Measurements from ENCODE around the gene EHD2.
"Not testable (repeated sequence)": the region's sequence is repeated elsewhere in the genome, so short reads cannot be mapped to it uniquely, and the experiment has no call there.

The EHD2 gene

DNA sequence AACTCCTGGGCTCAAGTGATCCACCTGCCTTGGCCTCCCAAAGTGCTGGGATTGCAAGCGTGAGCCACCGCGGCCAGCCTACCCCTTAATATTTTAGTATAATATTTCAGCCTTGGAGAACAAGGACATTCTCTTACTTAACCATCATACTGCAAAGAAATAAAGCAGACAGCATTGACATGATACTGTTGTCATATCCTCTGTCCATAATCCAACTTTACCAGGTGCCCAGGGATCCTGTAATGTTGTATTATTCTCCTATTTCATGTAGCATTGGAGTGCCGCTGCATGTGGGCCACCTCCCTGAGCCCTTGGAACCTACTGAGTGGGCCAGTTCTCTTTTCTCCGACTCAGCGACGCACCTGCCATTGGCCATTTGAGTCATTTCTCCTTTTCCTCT lies 21.4 kb upstream of the EHD2 start:
- no peak for DNase-seq

DNA sequence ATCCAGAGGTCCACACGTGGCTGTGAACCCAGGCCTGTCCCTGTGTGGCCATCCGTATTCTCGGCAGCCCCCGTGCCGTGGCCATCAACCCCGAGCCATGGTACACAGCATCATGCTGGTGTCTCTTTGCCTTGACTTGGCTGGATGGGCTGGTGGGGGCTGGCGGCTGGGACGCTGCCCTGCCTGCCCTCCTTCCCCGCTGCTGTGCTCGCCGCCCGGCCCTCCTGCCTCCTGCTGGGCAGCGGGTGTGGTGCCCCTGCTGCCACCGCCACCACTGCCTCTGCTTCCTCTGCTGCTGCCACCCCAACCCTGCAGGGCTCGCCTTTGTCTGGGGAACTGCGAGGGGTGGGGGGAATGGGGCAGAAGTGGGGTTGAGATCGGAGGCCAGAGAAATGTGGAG lies 19.7 kb upstream of the EHD2 start:
- no peak for DNase-seq

DNA sequence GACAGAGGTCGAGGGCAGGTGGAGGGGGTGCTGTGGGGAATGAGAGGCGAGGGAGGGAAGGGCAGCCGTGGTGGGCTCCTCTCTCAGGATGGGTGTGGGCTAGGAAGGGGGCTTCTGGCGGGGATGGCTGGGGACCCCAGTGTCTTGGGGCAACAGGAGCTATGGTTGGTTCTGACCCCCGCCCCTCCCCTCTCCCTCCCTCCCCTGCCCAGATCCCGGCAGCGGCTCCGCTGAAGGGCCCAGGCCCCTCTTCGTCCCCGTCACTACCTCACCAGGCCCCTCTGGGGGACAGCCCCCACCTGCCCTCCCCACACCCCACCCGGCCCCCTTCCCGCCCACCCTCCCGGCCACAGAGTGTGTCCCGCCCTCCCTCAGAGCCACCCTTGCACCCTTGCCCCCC lies 19.3 kb upstream of the EHD2 start:
- no peak for DNase-seq

DNA sequence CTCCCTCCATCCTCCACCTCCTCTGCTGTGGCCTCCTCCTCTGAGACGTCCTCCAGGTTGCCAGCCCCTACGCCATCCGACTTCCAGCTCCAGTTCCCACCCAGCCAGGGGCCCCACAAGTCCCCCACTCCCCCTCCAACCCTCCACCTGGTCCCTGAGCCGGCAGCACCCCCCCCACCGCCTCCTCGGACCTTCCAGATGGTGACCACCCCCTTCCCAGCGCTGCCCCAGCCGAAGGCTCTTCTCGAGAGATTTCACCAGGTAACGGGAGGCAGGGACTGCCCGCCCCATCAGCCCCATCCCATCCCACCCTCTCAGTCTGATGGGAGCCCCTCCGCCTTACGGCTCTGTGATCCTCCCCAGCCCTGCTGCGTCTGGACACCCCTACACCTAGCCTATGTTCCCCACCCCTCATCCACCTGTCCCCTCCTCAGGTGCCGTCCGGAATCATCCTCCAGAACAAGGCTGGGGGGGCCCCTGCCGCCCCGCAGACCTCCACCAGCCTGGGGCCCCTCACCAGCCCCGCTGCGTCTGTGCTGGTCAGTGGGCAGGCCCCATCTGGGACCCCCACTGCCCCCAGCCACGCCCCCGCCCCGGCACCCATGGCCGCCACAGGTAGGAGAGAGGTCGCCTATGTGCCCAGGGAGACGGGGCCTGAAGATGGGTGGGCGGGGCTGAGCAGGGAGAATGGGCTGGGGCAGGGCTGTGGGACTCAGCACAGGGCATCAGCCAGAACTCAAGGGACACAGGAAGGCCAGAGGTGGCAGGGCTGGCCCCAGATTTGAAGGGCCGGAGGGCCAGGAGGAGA lies 18.6 kb upstream of the EHD2 start:
- no peak for DNase-seq

DNA sequence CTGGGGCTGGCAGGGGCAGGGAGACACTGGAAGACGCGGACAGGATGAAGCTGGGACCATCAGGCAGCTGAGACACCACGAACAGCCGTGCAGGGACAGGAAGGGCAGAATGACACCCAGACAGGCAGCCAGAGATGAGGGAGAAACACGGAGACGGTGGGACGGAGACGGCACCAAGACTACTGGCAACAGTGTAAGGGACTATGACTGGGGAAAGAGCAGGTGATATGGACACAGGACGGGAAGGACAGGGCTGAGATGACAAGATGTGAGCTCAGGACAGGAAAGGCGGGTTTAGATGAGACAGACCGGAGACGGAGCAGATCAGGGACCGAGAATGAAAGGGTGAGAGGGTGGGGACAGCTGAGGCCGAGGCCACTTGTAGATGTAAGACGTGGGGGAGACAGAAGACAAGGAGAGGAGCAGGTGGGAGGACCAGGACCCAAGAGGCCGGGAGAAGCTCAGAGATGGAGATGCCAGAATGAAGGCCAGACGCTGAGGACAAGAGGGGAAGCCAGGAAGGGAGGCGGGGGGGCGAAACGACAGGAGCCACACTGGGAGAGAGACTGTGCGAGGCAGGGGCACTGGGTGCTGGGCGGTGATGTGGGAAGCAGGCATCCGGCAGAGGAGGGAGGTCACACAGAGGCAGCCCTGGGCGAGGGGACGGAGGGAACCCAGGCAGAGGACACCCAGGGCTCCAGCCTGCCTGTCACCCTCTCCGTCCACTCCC lies 17.5 kb upstream of the EHD2 start:
- no peak for DNase-seq

DNA sequence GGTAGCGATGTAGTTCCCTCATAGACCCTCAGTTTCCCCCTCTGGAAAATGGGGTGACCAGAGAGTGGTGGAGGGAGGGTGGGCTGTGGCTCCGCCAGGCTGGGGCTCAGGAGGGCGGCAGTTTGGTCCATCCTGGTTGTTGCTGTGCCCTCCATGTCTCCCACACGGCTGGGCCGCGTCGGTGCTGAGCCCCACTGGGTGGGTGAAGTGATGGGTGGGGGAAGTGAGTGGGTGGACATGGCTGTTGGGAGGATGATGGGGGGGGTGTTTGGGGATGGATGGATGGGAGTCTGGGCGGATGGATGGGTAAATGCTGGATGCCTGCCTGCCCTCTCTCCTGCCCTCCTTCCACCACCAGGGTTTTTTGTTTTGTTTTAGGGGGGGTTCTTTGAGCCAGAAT lies 16.6 kb upstream of the EHD2 start:
- no peak for DNase-seq

DNA sequence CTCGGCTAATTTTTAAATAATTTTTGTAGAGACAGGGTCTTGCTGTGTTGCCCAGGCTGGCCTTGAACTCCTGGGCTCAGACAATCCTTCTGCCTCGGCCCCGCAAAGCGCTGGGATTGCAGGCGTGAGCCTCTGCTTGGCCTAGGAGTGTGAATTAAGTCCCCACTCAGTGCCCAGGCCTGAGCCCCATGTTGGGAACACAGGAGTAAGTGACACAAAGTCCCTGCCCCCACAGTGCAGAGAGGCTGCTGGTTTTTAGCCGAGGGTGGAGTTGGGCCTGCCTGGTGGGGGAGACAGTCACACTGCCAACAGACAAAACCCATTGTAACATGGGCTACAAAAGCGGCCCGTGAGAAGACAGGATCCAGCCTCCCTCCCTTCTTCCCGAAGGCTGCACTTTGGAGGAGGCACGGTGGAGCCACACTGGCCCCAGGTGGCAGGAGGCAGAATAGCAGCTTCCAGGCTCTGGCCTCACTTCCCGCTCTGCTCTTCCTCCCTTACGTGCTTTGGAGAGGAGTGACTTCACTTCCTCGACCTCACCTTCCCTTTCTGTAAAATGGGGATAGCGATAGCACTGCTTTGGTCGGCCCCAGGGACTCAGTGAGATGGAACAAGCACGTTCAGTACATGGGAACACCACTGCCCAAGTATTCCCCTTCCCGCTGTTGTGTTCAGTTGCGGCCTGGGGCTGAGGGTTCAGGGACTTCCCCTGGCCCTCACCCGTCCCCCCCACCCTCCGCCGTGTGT lies 15.2 kb upstream of the EHD2 start:
- peak; percentile 78 for DNase-seq

DNA sequence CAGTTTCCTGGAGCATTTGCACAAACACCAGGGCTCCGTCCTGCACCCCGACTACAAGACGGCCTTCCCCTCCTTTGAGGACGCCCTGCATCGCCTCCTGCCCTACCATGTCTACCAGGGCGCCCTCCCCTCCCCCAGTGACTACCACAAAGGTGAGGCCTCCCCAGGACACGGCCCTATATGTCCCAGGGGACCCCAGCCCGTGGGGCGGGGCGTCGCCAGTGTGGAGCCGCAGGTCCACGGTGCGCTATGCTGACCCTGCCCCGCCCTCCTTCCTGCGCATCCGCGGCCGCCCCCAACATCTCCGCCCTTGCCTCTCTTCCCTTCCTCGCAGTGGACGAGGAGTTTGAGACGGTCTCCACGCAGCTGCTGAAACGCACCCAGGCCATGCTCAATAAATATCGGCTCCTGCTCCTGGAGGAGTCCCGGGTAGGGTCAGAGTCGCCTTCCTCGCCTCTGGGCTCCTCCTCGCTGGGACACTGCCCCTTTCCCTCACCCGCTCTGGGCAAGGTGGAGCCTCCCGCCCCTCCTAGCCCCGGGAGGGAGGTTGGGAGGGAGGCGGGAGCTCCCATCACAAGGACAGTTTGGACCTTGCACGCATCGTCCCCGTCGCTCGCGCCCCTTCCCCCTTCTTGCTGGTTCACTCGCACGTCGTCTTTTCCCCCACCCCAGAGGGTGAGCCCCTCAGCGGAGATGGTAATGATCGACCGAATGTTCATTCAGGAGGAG lies 14.4 kb upstream of the EHD2 start:
- DNase-seq = no peak

DNA sequence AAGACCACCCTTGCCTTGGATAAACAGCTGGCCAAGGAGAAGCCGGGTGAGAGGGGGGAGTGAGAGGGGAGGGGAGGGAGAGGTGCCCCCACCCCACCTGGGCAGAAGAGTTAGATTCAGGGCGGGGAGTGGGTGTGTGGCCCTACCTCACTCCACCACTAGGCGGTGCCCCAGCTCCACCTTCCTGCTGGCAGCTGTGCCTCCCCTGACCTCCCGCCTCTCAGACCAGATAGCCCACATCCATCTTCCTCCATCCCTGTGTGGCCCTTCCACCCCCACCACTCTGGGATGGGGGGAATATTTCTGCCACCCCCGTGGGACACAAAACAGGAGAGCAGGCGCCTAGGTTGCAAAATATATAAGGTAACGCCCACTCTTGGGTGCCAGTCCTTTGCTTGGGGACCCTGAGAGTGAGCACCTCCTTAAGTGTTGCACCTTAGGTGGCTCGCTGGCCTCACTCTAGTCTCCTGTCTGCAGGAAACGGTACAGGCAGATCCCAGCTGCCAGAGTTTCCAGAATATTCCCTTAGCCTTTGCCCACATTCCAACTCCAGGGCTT lies 13.8 kb upstream of the EHD2 start:
- peak; percentile 57 for DNase-seq

DNA sequence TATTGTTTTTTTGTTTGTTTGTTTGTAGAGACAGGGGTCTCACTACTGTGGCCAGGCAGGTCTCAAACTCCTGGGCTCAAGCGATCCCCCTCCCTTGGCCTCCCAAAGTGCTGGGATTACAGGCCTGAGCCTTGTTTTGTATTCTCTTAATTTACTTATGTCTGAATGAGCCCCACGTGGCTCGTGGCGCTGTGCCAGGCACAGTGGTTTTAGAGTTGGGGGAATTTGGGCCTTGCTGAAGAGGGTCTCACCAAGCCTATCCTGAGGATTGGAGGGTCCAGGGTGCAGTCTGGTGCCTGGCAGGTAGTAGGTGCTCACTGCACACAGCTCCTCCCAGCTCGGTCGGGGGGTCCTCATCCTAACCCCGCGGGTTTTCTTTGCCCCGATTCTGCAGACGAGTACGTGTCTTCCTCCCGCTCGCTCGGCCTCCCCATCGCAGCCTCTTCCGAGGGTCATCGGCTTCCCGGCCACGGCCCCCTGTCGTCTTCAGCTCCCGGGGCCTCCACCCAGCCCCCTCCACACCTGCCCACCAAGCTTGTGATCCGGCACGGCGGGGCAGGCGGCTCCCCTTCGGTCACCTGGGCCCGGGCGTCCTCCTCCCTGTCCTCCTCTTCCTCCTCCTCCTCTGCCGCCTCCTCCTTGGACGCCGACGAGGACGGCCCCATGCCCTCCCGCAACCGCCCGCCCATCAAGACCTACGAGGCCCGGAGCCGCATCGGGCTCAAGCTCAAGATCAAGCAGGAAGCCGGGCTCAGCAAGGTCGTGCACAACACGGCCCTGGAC lies 12.1 kb upstream of the EHD2 start:
- no peak for DNase-seq

DNA sequence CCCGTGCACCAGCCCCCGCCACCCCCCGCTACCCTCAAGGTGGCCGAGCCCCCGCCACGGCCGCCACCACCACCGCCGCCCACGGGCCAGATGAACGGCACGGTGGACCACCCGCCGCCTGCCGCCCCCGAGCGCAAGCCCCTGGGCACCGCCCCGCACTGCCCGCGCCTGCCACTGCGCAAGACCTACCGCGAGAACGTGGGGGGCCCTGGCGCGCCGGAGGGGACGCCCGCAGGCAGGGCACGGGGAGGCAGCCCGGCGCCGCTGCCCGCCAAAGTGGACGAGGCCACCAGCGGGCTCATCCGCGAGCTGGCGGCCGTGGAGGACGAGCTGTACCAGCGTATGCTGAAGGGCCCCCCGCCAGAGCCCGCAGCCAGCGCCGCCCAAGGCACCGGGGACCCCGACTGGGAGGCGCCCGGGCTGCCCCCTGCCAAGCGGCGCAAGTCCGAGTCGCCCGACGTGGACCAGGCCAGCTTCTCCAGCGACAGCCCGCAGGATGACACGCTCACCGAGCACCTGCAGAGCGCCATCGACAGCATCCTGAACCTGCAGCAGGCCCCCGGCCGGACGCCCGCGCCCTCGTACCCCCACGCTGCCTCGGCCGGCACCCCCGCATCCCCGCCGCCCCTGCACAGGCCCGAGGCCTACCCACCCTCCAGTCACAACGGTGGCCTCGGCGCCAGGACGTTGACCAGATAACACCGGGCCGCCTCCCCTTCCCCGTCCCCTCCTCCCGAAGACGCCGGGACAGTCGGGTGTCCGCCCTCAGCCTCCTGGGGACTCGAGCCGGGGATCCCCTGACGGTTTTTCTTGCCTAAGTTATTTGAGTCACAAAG lies 11.3 kb upstream of the EHD2 start:
- no peak for DNase-seq

DNA sequence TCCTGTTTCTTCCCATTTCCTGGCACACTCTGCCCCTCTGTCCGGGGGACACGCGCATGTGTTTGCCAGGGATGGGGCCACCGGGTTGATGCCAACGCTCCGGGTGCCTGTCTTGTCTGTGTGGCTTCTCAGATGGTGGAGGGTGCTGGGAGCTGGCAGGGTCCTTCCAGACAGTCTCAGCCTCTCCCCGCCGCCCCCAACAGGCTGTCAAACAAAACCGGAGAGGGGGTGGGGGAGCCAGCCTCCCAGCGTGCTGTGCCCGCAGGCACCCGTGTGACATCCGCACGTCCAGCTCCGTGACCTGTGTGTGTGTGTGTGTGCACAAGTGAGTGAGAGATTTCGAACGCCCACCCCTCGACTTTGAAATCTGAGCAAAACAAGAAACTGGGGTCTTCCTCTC lies 10.6 kb upstream of the EHD2 start:
- no peak for DNase-seq

DNA sequence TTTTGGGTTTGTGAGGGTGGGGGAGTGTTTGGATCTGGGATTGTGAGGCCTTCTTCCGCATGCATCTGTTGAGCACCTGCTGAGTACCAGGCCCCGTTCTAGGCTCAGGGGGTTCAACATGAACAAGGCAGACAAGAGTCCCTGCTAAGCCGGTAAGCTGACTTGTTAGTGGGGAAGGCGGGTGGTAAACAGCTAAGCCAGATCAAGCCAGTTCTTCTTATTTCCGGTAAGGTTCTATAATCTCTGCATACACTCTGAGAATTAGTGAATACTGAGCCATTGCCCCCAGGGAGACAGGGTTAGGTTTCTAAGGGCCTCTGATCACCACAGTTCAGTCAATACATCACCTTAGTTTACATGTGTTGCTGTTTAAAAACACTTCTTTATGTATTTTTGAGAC lies 9.9 kb upstream of the EHD2 start:
- DNase-seq = no peak

DNA sequence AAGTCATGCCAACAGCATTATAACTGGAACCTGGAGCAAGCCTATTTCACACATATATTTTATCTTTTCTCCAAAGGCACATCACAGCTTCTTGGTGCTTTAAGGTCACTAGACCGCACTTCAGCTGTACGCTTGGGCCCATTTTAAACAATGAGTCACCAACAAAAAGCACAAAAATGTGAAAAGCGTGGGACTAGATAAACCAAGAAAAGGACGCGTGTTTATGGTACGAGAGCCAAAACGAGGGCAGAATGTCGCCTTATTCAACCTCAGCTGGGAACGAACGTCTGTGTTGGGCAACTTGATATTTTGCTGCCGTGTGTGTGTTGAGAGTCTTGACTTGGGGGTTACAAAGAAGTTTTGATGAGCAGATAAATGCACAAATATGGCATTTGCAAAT lies 9.2 kb upstream of the EHD2 start:
- no peak for DNase-seq

DNA sequence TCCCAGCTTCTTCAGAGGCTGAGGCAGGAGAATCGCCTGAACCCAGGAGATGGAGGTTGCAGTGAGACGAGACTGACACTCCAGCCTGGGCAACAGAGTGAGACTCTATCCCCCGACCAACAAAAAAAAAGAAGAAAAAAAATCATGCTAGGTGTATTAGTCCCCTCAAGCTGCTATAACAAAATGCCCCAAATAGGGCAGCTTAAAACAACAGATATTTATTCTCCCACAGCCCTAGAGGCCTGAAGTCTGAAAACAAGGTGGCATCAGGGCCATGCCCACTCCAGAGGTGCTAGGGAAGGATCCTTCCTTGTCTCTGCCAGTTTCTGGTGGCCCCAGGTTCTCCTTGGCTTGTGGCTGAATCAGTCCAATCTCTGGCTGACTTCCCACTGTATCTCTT lies 8.6 kb upstream of the EHD2 start:
- no peak for DNase-seq

DNA sequence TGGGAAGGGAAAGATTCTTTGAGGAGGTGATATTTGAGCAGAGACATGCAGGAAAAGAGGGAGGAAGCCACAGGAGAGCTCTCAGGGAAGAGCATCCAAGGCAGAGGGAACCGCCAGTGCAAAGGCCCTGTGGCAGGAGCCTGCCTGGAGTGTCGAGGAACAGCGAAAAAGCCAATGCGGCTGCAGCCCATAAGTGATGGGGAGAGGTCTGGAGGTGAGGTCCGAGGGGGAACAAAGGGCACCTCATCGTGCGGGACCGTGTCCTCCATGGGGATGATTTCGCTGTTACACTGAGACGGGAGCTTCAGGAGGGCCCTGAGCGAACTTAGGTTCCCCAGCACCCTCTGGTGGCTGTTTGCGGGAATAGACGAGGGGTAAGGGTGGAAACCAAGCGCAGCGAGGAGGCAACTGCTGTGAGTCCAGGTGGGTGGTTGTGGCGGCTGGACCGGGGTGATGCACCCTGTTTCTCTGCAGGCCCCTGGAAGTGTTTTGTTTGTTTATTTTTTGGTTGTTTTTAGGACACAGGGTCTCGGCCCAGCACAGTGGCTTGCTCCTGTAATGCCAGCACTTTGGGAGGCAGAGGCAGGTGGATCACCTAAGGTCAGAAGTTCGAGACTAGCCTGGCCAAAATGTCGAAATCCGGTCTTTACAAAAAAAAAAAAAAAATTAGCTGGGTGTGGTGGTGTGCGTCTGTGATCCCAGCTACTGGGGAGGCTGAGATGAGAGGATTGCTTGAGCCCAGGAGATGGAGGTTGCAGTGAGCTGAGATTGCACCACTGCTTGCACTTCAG lies 5.9 kb upstream of the EHD2 start:
- peak; percentile 83 for DNase-seq

DNA sequence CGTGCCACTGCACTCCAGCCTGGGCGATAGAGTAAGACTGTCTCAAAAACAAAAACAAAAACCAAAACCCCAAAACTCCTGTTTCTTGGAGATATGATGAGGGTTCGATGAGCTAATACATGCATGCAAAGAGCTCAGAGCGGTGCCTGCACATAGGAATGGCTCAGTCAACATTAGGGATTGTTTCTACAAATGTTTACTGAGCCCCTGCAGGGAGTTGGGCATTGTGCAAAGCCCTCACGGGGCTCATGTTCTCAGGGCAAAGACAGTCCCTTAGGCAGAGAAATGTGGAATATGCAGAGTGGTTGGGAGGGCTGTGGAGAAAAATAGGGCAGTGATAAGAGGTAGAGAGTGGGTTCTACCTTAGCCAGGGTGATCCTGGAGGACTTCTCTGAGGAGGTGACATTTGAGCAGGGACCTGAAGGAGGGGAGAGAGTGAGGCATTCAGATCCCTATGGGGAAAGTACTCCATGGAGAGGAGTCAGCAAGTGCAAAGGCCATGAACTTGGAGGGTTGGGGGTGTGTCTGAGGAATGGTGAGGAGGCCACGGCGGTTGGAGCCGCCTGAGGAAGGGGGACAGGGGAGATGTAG lies 1.5 kb upstream of the EHD2 start:
- peak; percentile 56 for DNase-seq

DNA sequence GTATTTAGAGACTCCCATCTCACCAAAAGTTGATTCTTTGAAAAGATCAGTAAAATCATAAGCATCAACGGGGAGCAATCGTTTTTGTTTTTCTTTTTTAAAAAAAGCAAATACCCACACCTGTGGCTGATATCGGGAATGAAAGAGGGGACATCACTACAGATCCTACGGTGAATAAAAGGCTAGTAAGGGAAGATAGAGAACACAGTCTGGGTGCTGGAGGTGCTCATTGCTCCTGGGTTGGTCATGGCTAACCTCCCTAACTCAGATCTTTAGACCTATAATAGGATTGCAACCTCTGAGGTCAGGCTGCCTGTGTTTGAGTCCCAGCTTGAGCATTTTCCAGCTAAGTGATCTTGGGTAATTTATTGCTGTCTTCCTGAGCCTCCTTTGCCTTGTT lies 1.1 kb downstream of the EHD2 start:
- DNase-seq = no peak

DNA sequence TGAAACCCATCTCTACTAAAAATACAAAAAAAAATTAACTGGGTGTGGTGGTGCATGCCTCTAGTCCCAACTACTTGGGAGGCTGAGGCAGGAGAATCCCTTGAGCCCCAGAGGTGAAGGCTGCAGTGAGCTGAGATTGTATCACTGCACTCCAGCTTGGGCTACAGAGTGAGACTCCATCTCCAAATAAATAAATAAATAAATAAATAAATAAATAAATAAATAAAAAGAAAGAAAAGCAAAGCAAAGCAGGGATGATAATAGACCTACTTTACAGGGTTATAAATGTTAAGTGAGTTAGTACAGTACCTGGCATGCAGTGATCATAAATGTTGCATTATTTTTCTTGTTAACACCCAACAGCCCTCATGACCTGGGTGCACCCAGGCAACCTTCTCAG lies 1.6 kb downstream of the EHD2 start:
- not testable (repeated sequence) for DNase-seq
